HTERT RPE-1 (cell line): Measurements from ENCODE around the gene TMEM45A.
"Not testable (repeated sequence)": the region's sequence is repeated elsewhere in the genome, so short reads cannot be mapped to it uniquely, and the experiment has no call there.

Experiments used
- in situ Hi-C: fragments of 300-500 bp; cut with MboI; formaldehyde crosslinking; loops from 4 replicates; pipeline ENCODE4 v1.14.3; 2020; ENCODE audit warnings: low sequenced_read_pairs

The TMEM45A gene

GRCh38 chr3:100482176-100482575, 10.2 kb upstream of the TMEM45A start:
- in situ Hi-C loops: no loop called here

DNA sequence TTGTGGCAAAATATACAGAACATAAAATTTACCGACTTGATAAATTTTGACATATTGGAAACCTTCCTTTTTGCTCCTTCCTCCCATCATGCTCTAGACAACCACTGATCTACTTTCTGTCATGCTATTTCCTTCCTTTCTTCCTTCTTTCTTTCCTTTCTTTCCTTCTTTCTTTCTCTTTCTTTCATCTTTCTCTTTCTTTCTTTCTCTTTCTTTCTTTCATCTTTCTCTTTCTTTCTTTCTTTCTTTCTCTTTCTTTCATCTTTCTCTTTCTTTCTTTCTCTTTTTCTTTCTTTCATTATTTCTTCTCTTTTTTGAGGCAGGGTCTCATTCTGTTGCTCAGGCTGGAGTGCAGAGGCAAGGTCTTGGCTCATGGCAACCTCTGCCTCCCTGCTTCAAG, 8.9 kb upstream of the TMEM45A start:
- in situ Hi-C loops: no loop called here

- in situ Hi-C loops: no loop called here
These were observed 5.6 kb upstream of the TMEM45A start for GRCh38 chr3:100486808-100487207.

DNA sequence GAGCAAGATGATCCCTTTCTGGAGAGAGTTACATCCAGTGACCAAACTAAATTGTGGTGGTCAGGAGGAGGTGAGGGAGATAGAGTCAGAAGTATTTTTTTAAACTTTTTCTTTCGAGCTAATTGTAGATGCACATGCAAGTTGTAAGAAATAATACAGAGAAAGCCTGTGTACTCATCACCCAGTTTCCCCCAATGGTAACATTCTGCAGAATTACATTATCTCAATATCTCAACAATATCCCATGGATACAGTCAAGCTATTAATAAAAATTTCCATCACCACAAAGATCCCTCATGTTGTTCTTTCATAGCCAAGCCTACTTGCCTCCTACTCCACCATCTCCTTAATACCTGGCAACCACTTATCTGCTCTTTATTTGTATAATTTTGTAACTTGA, 3.3 kb upstream of the TMEM45A start:
- in situ Hi-C loops: no loop called here

- in situ Hi-C loops: no loop called here
These were observed 4.4 kb downstream of the TMEM45A start for GRCh38 chr3:100496711-100497261.

DNA sequence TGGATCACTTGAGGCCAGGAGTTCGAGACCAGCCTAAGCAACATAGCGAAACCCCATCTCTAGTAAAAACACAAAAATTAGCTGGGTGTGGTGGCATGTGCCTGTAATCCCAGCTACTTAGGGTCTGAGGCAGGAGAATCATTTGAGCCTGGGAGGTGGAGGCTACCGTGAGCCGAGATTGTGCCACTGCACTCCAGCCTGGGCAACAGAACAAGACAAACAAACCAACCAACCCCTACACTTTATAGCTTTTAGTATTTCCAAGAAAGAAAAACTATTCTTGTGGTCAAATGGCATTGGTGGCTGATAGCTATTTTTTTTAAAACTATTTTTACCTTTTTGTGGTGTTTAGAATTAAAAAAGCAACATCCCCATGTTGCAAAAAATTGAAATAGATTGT, 7.2 kb downstream of the TMEM45A start:
- in situ Hi-C loops: no loop called here

DNA sequence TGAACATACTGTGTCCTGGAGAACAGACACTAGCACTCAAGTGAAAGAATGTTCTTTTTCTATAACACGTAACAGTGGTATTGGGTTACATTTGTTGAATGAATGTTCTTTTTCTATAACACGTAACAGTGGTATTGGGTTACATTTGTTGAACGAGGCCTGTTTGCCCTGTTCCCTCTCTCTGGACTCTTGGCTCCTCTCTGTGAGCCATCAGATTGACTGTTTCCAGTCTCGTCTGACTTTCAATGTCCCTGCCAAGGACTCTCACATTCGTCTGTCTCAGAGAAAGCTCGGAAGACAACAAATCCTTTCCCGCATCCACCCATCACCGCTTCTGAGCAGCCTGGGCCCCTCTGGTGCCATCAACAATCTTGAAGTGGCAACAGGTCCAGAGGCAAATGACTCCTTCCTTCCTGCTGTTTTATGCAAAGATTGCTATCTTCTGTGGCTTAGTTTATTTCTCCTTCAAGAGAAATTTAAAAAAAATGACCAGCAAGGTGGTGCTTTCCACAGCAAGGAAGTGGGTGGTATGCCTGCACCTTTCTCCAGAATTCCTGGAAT, 8.0 kb downstream of the TMEM45A start:
- in situ Hi-C loops: no loop called here

- in situ Hi-C loops: no loop called here
These were observed 11.0 kb downstream of the TMEM45A start for GRCh38 chr3:100503448-100503847.

DNA sequence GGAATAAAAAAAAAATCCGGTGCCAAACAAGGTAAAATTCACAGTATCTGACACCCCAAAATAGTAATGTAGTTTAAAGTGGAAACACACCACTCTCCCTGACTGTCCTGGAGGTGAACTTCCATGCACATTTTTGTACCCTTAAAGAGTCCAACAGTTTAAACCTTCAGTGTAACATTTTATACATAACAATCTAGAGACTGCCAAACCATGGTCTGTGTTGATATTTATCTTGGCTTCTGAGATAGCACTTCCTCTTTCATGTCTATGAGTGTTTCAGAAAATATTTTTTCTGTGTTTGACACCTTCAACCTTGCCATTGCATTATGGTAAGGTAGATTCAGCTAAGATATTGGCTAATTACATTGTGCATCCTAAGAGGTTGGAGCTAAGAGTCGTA, 13.9 kb downstream of the TMEM45A start:
- in situ Hi-C loops: no loop called here

DNA sequence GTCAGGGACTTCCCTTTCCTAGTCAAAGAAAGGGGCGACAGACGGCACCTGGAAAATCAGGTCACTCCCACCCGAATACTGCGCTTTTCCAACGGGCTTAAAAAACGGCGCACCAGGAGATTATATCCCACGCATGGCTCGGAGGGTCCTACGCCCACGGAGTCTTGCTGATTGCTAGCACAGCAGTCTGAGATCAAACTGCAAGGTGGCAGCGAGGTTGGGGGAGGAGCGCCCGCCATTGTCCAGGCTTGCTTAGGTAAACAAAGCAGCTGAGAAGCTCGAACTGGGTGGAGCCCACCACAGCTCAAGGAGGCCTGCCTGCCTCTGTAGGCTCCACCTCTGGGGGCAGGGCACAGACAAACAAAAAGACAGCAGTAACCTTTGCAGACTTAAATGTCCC, 17.4 kb downstream of the TMEM45A start:
- in situ Hi-C loops: not testable (repeated sequence)

GRCh38 chr3:100516232-100516631, 23.8 kb downstream of the TMEM45A start:
- in situ Hi-C loops: no loop called here

DNA sequence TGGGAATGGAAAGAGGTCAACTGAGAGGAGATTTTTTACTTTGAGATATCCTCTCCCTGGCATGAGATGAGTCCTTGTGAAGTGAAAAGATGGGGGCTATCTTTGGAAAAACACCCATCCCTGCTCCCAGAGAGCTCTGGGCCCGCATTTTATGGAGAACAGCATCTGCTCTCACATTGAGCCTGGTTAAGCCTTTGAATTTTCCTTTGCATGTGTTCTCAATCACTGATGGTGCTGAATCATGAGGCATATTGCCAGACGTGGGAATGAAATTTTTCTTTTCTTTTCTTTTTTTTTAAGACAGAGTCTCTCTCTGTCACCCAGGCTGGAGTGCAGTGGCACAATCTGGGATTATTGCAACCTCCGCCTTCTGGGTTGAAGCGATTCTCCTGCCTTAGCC, 24.4 kb downstream of the TMEM45A start:
- in situ Hi-C loops: no loop called here

DNA sequence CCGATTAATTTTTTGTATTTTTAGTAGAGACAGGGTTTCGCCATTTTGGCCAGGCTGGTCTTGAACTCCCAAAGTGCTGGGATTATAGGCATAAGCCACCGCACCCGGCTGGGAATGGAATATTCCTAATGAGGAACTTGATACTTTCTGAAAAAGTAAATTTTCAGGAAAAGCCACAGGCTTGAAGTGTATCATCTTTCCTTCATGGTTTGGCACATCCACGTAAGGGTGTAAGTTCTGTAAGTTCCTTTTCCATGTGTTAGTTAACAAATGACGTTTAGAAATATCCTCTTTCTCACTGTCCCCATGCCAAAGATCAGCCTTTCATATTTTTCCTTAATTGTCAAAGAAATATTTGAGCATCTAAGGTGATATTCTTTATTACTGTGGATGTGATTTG, 24.9 kb downstream of the TMEM45A start:
- in situ Hi-C loops: no loop called here

DNA sequence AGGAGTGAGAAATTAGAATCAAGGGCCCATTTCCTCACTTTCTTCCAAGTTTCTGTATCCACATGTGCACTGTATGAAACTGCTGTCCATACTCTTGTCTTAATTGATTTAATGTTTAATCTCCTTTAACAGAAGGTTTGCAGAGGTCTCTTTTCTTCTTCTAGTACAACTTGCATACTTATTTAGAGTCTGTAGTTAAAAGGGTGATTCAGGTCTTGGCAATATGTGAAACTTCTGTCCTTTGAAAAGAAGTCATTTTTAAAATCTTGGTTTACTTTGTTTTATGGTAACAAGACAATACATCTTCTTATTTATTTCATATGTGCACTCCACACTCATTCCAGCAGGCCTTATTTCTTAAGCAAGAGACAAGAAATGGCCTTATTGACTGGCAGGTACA, 25.8 kb downstream of the TMEM45A start:
- in situ Hi-C loops: no loop called here

GRCh38 chr3:100518983-100519382, 26.6 kb downstream of the TMEM45A start:
- in situ Hi-C loops: no loop called here

DNA sequence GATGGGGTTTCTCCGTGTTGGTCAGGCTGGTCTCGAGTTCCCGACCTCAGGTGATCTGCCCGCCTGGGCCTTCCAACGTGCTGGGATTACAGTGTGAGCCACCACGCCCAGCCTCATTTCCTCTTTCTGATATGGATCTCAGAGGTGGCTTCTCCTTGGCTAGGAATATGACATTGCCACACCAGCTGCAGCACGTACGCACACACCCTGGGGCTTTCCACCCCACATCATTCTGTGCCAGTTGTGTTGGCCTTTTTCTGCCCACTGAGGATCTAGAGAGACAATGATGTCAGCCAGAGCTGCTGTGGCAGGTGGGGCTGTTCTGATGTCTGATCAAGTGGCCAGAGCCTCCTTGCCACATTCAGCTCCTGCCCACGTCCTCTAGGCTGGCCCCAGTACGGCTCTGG, 29.0 kb downstream of the TMEM45A start:
- in situ Hi-C loops: no loop called here

DNA sequence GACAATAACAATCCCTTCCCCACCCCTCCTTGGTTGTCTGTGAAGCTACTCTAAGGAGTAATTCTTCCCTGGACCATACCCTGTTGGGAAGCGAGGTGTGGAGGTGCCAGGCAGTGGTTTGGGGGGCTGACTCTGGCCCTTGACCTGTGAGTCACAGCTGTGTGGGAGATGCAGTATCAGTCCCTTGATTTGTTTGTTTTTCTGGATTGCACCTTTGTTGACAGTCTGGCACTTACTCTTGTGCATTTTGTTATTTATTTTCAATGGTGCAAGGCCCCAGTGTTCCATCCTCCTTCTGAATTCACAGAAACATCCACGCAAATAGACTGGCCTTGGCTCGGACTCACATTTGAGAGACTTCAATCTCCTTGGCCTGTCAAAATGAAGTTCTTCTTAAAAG, 29.7 kb downstream of the TMEM45A start:
- in situ Hi-C loops: no loop called here

DNA sequence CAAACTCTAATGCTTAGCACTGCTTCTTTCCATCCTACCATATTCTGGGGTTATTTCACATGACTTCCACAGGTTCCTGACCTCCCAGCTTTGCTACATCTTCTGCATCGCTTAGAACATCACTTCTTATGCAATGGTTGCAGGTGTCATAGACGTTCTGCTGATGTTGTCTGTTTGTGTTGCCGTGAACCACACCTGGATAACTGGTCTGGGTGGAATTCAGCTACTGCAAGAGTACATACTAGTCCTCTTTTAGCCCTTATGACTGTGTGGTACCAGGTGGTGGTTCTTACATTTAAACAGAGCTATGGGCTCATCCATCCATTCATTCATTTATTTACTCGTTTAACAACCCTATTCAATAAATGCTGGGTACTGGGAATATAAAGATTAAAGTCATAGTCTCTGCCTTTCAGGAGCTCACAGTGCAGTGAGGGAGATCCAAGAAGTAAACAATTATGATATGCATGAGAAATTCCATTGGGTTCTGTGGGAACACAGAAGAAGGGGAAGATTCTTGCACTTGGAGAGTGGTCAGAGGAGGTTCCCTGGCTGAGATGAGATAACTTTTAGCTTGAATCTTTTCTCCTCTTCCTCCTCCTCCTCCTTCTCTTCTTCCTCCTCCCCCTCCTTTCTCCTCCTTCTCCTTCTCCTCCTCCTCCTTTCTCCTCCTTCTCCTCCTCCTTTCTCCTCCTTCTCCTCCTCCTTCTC, 30.8 kb downstream of the TMEM45A start:
- in situ Hi-C loops: no loop called here

DNA sequence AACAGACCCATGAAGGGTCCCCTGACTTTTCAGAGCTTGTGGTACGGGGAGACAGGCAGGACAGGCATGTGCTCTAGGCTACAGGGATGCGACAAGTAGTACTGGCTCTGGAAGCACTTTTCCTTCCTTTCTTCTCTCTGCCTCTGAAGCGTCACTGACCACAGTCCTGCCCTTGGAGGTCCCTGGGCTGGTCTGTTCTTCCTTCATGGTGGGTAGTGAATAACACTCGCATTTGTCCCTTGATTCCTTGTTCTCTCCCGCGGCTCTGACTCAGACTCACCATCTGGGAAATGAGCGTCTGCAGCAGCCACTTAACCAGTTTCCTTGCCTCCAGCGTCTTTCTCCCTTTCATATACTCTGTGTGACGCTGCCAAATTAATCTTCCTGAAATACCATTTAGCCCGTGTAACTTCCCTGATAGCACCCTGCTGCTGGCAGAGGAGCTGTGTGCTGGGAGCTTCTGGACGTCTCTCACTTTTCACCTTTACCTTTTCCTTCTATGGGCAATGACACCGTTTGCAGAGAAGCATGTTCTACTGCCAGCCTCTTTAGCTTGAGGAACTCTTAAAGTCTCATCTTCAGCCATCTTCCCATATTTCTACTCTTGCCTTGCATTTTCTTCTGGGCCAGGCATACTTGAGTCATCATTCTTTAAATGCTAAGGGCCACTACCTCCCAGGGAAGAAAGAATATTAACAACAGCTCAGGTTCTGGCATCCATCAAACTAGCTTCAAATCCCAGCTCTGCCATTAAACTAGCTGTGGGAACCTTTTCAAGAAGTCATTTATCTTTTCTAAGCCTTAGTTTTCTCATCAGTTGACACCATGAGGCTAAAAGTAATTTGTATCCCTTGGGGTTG, 33.6 kb downstream of the TMEM45A start:
- in situ Hi-C loops: no loop called here

DNA sequence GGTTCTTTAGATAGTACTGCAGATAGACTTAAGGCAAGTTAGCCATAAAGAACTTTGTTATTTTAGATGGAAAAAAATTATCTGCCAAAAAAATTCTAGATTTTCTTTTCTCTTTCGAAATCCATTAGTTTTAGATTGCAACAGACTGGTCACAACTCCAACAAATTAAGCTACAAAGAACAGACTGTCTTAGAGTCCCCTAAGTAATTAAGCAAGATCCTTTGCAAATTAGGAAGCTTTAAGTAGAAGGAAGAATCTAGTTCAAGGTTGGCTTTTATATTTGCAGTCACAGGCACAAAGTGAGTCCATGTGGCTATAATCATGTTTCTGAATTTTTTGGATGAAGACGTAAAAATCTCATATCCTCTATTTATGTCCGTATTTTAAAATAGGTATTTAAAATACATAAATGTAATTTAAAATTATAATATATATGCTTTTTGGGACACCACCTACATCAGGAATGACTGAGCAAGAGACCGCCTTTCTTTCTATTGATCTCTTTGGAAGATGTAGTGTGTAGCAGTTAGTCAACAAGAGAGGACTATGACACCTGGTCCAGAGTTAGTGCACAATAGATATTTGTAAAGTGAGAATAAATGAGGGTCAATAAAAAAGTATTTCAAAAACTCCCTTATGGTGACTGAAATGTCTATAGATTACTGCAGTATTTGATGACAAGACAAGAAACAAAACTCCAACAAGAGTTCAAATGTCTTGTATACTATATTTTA, 34.4 kb downstream of the TMEM45A start:
- in situ Hi-C loops: no loop called here

GRCh38 chr3:100527347-100527735, 34.9 kb downstream of the TMEM45A start:
- in situ Hi-C loops: no loop called here
